A673 (cell line): Measurements from ENCODE around the gene VWA8.

Source experiments
- EZH2 ChIP-seq: fragments of 200-600 bp; sonication (generic); IDR thresholded peaks from 2 replicates; pipeline ENCODE4 v1.6.1; 2017; ENCODE audit warnings: borderline replicate concordance, low read depth, mild to moderate bottlenecking, mixed read lengths, antibody characterized with exemption, low read length; ENCODE audit not compliant: poor library complexity, severe bottlenecking
- TF ChIP-seq, protein P1 (sequence below): fragments of 300-800, 200-600 bp; sonication (generic); conservative IDR thresholded peaks from 2 replicates; pipeline ENCODE4 v1.5.1; 2017; ENCODE audit warnings: low read depth, mild to moderate bottlenecking, antibody characterized with exemption, low read length, moderate library complexity, mixed read lengths

DNA sequence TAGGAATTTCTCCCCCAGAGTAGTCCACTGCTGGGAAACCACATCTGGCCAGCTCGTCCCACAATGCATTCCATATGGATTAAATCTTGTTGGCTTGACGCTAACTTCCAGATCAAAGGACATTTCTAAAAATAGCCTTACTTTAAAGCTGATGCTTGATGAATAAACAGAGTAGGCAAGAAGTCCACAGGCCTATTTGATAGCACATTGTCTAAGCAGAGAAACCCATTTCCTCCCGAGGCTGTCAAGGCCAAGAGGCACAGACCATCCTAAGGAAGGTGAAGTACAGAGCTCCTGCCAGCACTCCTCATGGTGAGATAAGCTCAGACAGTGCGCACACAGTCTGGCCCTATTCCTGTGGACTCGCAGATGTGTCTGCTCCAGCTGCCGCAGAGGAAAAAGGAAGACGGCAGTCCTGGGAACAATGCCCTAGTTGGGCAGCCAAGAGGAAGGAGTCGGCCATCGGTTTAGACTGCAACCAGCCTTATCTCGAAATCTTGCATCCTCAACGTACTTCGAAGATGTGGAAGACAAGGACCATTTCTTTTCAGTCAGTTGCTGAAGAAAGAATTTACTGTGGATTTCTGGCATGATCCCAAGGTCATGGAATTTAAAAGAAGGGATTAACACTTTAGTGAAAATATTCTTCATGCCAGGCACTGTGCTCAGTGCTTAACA is 346.8 kb downstream of the VWA8 start:
- TF ChIP-seq, protein P1, sequence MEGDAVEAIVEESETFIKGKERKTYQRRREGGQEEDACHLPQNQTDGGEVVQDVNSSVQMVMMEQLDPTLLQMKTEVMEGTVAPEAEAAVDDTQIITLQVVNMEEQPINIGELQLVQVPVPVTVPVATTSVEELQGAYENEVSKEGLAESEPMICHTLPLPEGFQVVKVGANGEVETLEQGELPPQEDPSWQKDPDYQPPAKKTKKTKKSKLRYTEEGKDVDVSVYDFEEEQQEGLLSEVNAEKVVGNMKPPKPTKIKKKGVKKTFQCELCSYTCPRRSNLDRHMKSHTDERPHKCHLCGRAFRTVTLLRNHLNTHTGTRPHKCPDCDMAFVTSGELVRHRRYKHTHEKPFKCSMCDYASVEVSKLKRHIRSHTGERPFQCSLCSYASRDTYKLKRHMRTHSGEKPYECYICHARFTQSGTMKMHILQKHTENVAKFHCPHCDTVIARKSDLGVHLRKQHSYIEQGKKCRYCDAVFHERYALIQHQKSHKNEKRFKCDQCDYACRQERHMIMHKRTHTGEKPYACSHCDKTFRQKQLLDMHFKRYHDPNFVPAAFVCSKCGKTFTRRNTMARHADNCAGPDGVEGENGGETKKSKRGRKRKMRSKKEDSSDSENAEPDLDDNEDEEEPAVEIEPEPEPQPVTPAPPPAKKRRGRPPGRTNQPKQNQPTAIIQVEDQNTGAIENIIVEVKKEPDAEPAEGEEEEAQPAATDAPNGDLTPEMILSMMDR: no peak
- no peak for TF ChIP-seq EZH2
